ENCODE results near the gene CHST8.

GRCh38 chr19:33641956-33642498 is 20.3 kb downstream of the CHST8 start:
- no peak for TF ChIP-seq POLR2AphosphoS5 (IDR thresholded peaks at IDR 0.05)
- no peak for TF ChIP-seq CTCF (IDR thresholded peaks at IDR 0.05)
